GM21526 (cell line): ENCODE results near the gene SLC5A11.
"Not testable (repeated sequence)": the region's sequence is repeated elsewhere in the genome, so short reads cannot be mapped to it uniquely, and the experiment has no call there.

Experiments
- ATAC-seq: cut with Tn5 transposase; IDR thresholded peaks from one replicate; pipeline ENCODE4 v1.9.1; 2021; ENCODE audit warnings: moderate library complexity; ENCODE audit not compliant: unreplicated experiment, low FRiP score

The SLC5A11 gene

GRCh38 chr16:24845726-24846547, at the start of gene SLC5A11:
Gene SLC5A11 (plus strand): TSS chr16:24845963. CDS start chr16:24858644, 12,681 bp downstream.
- no peak for ATAC-seq

- ATAC-seq, result no peak
Measured at GRCh38 chr16:24800586-24800985, 45.2 kb upstream of the SLC5A11 start.

- no peak for ATAC-seq
Measured at GRCh38 chr16:24801761-24802302, 43.9 kb upstream of the SLC5A11 start.

- ATAC-seq, result no peak
Measured at GRCh38 chr16:24805484-24805883, 40.3 kb upstream of the SLC5A11 start.

- no peak for ATAC-seq
Measured at GRCh38 chr16:24807301-24807700, 38.5 kb upstream of the SLC5A11 start.

GRCh38 chr16:24810951-24811843, 34.6 kb upstream of the SLC5A11 start:
- no peak for ATAC-seq

GRCh38 chr16:24812813-24813212, 33.0 kb upstream of the SLC5A11 start:
- ATAC-seq, result not testable (repeated sequence)

- ATAC-seq, result no peak
Measured at GRCh38 chr16:24815021-24815420, 30.7 kb upstream of the SLC5A11 start.

GRCh38 chr16:24816688-24817087, 29.1 kb upstream of the SLC5A11 start:
- ATAC-seq, result no peak

- no peak for ATAC-seq
Measured at GRCh38 chr16:24819462-24820040, 26.2 kb upstream of the SLC5A11 start.

GRCh38 chr16:24820522-24820921, 25.2 kb upstream of the SLC5A11 start:
- no peak for ATAC-seq

GRCh38 chr16:24821129-24821528, 24.6 kb upstream of the SLC5A11 start:
- no peak for ATAC-seq

- no peak for ATAC-seq
Measured at GRCh38 chr16:24822542-24822941, 23.2 kb upstream of the SLC5A11 start.

- no peak for ATAC-seq
Measured at GRCh38 chr16:24822974-24823373, 22.8 kb upstream of the SLC5A11 start.

GRCh38 chr16:24825696-24826095, 20.1 kb upstream of the SLC5A11 start:
- ATAC-seq, result no peak

GRCh38 chr16:24826096-24826690, 19.6 kb upstream of the SLC5A11 start:
- ATAC-seq, result no peak

GRCh38 chr16:24826817-24827566, 18.8 kb upstream of the SLC5A11 start:
- ATAC-seq, result no peak

GRCh38 chr16:24829153-24829552, 16.6 kb upstream of the SLC5A11 start:
- no peak for ATAC-seq

- no peak for ATAC-seq
Measured at GRCh38 chr16:24833352-24833751, 12.4 kb upstream of the SLC5A11 start.
